GM12878 (cell line): ENCODE data around the gene ADARB1. TPM values are rescaled to one million over a fixed set of nuclear protein-coding genes. Genes with fewer than 3 reads are reported as not detected.

Source experiments
- ATAC-seq: fragments of 200-7000 bp; cut with Tn5 transposase; 3 replicates; pipeline ENCODE4 v1.9.1; 2020; ENCODE audit warnings: mild to moderate bottlenecking, moderate library complexity
- BruUV-seq: library from RNA; stranded (reverse); fragments of 400-500 nt; replicated peaks from 2 replicates; lab custom pipeline; 2021; lab: Mats Ljungman, UMichigan
- CTCF ChIA-PET: fragments of 300-600 bp; sonication (Branson Sonifier 250); formaldehyde crosslinking; extraction: SDS; loops from one replicate; lab custom pipeline; 2021; ENCODE audit warnings: inconsistent platforms; lab: Yijun Ruan, JAX
- POLR2A ChIA-PET: fragments of 350-600 bp; formaldehyde crosslinking; extraction: SDS; loops from one replicate; lab custom pipeline; 2021; ENCODE audit warnings: inconsistent platforms; lab: Charles Lee
- RAD21 ChIA-PET: fragments of 300-600 bp; sonication (Branson Sonifier 250); formaldehyde crosslinking; loops from one replicate; lab custom pipeline; 2023; ENCODE audit warnings: antibody characterized with exemption; ENCODE audit not compliant: unreplicated experiment; lab: Charles Lee
- SMC1A ChIA-PET: fragments of 300-600 bp; sonication (Branson Sonifier 250); formaldehyde crosslinking; loops from one replicate; lab custom pipeline; 2023; ENCODE audit not compliant: unreplicated experiment, uncharacterized antibody; lab: Charles Lee
- DNase-seq: peaks from one replicate; pipeline ENCODE4 v3.0.0-alpha.2; 2011; ENCODE audit warnings: low read depth, low spot score
- FAIRE-seq: peaks from 3 replicates; lab custom pipeline; 2011; peaks lifted over from hg19 to GRCh38; lab: Jason Lieb, UNC
- H2AFZ ChIP-seq: 2 replicates; pipeline ENCODE4 v1.6.0; 2011; ENCODE audit warnings: low read depth, low read length, control low read depth; ENCODE audit not compliant: control insufficient read depth
- H3K27ac ChIP-seq: 2 replicates; pipeline ENCODE4 v1.5.1; 2011; ENCODE audit warnings: control low read depth; ENCODE audit not compliant: control insufficient read depth, insufficient read depth
- H3K27me3 ChIP-seq, 2 experiments: replicated peaks in 1 of 2; 2 replicates each; pipeline versions ENCODE4 v1.6.0 to v1.6.1; 2011; ENCODE audit warnings: low read length in 1 of 2; ENCODE audit not compliant: control insufficient read depth in 2 of 2, insufficient read depth in 2 of 2
- H3K36me3 ChIP-seq, 2 experiments: 2 replicates each; pipeline ENCODE4 v1.5.1; 2011; ENCODE audit warnings: low read length in 1 of 2; ENCODE audit not compliant: control insufficient read depth in 2 of 2, insufficient read depth in 2 of 2
- H3K4me1 ChIP-seq: 2 replicates; pipeline ENCODE4 v1.6.1; 2011; ENCODE audit warnings: mild to moderate bottlenecking, low read length, moderate library complexity, mixed read lengths; ENCODE audit not compliant: control insufficient read depth, insufficient read depth
- H3K4me2 ChIP-seq: 2 replicates; pipeline ENCODE4 v1.6.0; 2011; ENCODE audit warnings: control low read depth; ENCODE audit not compliant: control insufficient read depth, insufficient read depth
- H3K4me3 ChIP-seq: fragments of 200-600 bp; sonication (generic); 2 replicates; pipeline ENCODE4 v1.5.1; 2016
- H3K79me2 ChIP-seq: 2 replicates; pipeline ENCODE4 v1.6.0; 2011; ENCODE audit warnings: low read length; ENCODE audit not compliant: control insufficient read depth, insufficient read depth
- H3K9ac ChIP-seq: 2 replicates; pipeline ENCODE4 v1.8.0; 2011; ENCODE audit warnings: low read length, control low read depth, mixed read lengths; ENCODE audit not compliant: control insufficient read depth, insufficient read depth
- H3K9me3 ChIP-seq: replicated peaks from 3 replicates; pipeline ENCODE4 v1.5.1; 2011; ENCODE audit warnings: mild to moderate bottlenecking, low read length; ENCODE audit not compliant: control insufficient read depth, insufficient read depth
- H4K20me1 ChIP-seq: 2 replicates; pipeline ENCODE4 v1.6.0; 2011; ENCODE audit not compliant: control insufficient read depth, insufficient read depth
- CBX5 ChIP-seq: sonication (generic); IDR thresholded peaks from 2 replicates; pipeline ENCODE4 v1.6.1; 2016; ENCODE audit warnings: low read depth, moderate library complexity, mild to moderate bottlenecking, inconsistent platforms
- GABPA ChIP-seq: IDR thresholded peaks from 2 replicates; pipeline ENCODE4 v1.6.1; 2014; ENCODE audit warnings: antibody characterized with exemption, low read depth, mild to moderate bottlenecking, inconsistent platforms
- GATAD2B ChIP-seq: fragments of 450-650 bp; conservative IDR thresholded peaks from 2 replicates; pipeline ENCODE4 v1.6.1; 2017; ENCODE audit warnings: low read depth, mild to moderate bottlenecking, moderate library complexity
- HCFC1 ChIP-seq: fragments of 150-350 bp; IDR thresholded peaks from 2 replicates; pipeline ENCODE4 v1.6.1; 2014; ENCODE audit warnings: low read length
- RFX5 ChIP-seq: IDR thresholded peaks from 2 replicates; pipeline ENCODE4 v1.6.1; 2011; ENCODE audit warnings: low read depth, low read length, improper control_type of control experiment
- SP1 ChIP-seq: IDR thresholded peaks from one replicate; pipeline ENCODE4 v1.6.1; 2011; ENCODE audit warnings: low read depth, low read length
- STAT1 ChIP-seq: fragments of 450-650 bp; conservative IDR thresholded peaks from 2 replicates; pipeline ENCODE4 v1.6.1; 2014; ENCODE audit warnings: antibody characterized with exemption, mild to moderate bottlenecking
- ZNF274 ChIP-seq: IDR thresholded peaks from one replicate; pipeline ENCODE4 v1.8.0; 2011; ENCODE audit not compliant: insufficient read length, insufficient read depth
- WGBS: methylation state at CpG from one replicate; pipeline ENCODE4 v1.1.6; 2016; ENCODE audit warnings: low lambda C conversion rate; ENCODE audit not compliant: insufficient replicate concordance, insufficient coverage; ENCODE audit errors: missing lambda C conversion rate; 5-methylcytosine and 5-hydroxymethylcytosine counted together
- in situ Hi-C: fragments of 300-500 bp; cut with MboI; formaldehyde crosslinking; loops from 9 replicates; pipeline ENCODE4 v1.14.3; 2018; ENCODE audit warnings: mixed read lengths
- intact Hi-C: fragments of 100-400 bp; cut with micrococcal nuclease; formaldehyde crosslinking; loops from one replicate; pipeline ENCODE4 v1.14.2; 2022; ENCODE audit not compliant: unreplicated experiment
- polyA plus RNA-seq, 11 experiments: library from polyadenylated mRNA; depleted of rRNA in 4 of 11; unstranded in 6 of 11; stranded (reverse) in 5 of 11; fragments of >200 nt; fragmentation: Nextera tagmentation in 4 of 11; fragmentation: Illumina TruSeq in 1 of 11; extraction: Ambion mirVana in 4 of 11; extraction: Trizol in 1 of 11; gene quantifications; 1 replicate in 1 of 11; 2 replicates in 10 of 11; pipeline versions ENCODE4 v1.2.1 to v1.2.3, GENCODE V29; 2011 to 2016; ENCODE audit warnings: inconsistent platforms in 2 of 11, missing spikeins in 2 of 11, low read depth in 1 of 11
- total RNA-seq, 4 experiments: library from RNA; depleted of rRNA in 3 of 4; stranded (reverse); fragments of >200 nt in 3 of 4; fragmentation: Illumina TruSeq in 1 of 4; extraction: Trizol in 1 of 4; gene quantifications; 2 replicates each; pipeline versions ENCODE4 v1.2.1 to v1.2.3, GENCODE V29; 2013 to 2021
- TF ChIP-seq, protein P1 (sequence below): fragments of 450-650 bp; IDR thresholded peaks from 2 replicates; pipeline ENCODE4 v1.6.1; 2017; ENCODE audit warnings: borderline replicate concordance
- TF ChIP-seq, protein P2 (sequence below): fragments of 450-650 bp; formaldehyde crosslinking; IDR thresholded peaks from 2 replicates; pipeline ENCODE4 v1.4.0; 2020; ENCODE audit warnings: mild to moderate bottlenecking, moderate library complexity
- TF ChIP-seq, protein P3 (sequence below): fragments of 450-650 bp; IDR thresholded peaks from 2 replicates; pipeline ENCODE4 v1.6.1; 2017; ENCODE audit warnings: mild to moderate bottlenecking, moderate library complexity
- TF ChIP-seq, protein P4 (sequence below), 3 experiments: IDR thresholded peaks in 2 of 3; conservative IDR thresholded peaks in 1 of 3; 2 replicates each; pipeline ENCODE4 v1.5.1; 2011; ENCODE audit warnings: low read depth in 3 of 3, low read length in 3 of 3, mild to moderate bottlenecking in 3 of 3, control low read depth in 2 of 3, moderate library complexity in 2 of 3, inconsistent platforms in 1 of 3, mixed read lengths in 1 of 3; ENCODE audit not compliant: control insufficient read depth in 2 of 3, insufficient read depth in 1 of 3; ENCODE audit errors: extremely low read depth in 1 of 3

ADARB1 gene
- total and polyA plus RNA-seq, 10 of the 15 experiments (the other 5 are each of a cell fraction or from before 2014, with no cell fraction given) = 5.7 to 61.7 (median 25.3) TPM

DNA sequence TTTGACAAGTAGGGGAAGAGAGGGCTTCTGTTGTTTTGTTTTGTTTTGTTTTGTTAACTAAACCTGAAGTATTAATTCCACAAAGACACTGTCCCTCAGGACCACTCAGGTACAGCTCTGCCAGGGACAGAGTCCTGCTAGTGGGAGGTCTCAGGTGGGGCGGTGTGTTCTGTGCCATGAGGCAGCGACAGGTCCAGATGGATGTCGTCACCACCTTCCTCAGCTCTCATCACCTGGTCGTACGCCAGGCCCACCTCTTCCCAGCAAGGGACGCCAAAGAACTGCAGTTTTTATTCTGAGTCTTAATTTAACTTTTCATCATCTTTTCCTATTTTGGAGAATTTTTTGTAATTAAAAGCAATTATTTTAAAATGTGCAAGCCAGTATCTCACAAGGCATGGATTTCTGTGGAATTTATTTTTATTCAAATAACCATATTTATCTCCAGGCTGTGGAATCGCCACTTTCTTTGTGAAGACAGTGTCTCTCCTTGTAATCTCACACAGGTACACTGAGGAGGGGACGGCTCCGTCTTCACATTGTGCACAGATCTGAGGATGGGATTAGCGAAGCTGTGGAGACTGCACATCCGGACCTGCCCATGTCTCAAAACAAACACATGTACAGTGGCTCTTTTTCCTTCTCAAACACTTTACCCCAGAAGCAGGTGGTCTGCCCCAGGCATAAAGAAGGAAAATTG, 150.8 kb downstream of the ADARB1 start:
- BruUV-seq = no TSS peak
- TF ChIP-seq, protein P1, sequence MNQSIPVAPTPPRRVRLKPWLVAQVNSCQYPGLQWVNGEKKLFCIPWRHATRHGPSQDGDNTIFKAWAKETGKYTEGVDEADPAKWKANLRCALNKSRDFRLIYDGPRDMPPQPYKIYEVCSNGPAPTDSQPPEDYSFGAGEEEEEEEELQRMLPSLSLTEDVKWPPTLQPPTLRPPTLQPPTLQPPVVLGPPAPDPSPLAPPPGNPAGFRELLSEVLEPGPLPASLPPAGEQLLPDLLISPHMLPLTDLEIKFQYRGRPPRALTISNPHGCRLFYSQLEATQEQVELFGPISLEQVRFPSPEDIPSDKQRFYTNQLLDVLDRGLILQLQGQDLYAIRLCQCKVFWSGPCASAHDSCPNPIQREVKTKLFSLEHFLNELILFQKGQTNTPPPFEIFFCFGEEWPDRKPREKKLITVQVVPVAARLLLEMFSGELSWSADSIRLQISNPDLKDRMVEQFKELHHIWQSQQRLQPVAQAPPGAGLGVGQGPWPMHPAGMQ = no peak
- TF ChIP-seq, protein P2, sequence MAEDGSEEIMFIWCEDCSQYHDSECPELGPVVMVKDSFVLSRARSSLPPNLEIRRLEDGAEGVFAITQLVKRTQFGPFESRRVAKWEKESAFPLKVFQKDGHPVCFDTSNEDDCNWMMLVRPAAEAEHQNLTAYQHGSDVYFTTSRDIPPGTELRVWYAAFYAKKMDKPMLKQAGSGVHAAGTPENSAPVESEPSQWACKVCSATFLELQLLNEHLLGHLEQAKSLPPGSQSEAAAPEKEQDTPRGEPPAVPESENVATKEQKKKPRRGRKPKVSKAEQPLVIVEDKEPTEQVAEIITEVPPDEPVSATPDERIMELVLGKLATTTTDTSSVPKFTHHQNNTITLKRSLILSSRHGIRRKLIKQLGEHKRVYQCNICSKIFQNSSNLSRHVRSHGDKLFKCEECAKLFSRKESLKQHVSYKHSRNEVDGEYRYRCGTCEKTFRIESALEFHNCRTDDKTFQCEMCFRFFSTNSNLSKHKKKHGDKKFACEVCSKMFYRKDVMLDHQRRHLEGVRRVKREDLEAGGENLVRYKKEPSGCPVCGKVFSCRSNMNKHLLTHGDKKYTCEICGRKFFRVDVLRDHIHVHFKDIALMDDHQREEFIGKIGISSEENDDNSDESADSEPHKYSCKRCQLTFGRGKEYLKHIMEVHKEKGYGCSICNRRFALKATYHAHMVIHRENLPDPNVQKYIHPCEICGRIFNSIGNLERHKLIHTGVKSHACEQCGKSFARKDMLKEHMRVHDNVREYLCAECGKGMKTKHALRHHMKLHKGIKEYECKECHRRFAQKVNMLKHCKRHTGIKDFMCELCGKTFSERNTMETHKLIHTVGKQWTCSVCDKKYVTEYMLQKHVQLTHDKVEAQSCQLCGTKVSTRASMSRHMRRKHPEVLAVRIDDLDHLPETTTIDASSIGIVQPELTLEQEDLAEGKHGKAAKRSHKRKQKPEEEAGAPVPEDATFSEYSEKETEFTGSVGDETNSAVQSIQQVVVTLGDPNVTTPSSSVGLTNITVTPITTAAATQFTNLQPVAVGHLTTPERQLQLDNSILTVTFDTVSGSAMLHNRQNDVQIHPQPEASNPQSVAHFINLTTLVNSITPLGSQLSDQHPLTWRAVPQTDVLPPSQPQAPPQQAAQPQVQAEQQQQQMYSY (CRISPR knock-in tag) = no peak
- TF ChIP-seq, protein P3, sequence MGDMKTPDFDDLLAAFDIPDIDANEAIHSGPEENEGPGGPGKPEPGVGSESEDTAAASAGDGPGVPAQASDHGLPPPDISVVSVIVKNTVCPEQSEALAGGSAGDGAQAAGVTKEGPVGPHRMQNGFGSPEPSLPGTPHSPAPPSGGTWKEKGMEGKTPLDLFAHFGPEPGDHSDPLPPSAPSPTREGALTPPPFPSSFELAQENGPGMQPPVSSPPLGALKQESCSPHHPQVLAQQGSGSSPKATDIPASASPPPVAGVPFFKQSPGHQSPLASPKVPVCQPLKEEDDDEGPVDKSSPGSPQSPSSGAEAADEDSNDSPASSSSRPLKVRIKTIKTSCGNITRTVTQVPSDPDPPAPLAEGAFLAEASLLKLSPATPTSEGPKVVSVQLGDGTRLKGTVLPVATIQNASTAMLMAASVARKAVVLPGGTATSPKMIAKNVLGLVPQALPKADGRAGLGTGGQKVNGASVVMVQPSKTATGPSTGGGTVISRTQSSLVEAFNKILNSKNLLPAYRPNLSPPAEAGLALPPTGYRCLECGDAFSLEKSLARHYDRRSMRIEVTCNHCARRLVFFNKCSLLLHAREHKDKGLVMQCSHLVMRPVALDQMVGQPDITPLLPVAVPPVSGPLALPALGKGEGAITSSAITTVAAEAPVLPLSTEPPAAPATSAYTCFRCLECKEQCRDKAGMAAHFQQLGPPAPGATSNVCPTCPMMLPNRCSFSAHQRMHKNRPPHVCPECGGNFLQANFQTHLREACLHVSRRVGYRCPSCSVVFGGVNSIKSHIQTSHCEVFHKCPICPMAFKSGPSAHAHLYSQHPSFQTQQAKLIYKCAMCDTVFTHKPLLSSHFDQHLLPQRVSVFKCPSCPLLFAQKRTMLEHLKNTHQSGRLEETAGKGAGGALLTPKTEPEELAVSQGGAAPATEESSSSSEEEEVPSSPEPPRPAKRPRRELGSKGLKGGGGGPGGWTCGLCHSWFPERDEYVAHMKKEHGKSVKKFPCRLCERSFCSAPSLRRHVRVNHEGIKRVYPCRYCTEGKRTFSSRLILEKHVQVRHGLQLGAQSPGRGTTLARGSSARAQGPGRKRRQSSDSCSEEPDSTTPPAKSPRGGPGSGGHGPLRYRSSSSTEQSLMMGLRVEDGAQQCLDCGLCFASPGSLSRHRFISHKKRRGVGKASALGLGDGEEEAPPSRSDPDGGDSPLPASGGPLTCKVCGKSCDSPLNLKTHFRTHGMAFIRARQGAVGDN = no peak
- TF ChIP-seq STAT1 = no peak
- no peak for TF ChIP-seq CBX5
- TF ChIP-seq GABPA = no peak
- no peak for TF ChIP-seq HCFC1
- TF ChIP-seq, protein P4, sequence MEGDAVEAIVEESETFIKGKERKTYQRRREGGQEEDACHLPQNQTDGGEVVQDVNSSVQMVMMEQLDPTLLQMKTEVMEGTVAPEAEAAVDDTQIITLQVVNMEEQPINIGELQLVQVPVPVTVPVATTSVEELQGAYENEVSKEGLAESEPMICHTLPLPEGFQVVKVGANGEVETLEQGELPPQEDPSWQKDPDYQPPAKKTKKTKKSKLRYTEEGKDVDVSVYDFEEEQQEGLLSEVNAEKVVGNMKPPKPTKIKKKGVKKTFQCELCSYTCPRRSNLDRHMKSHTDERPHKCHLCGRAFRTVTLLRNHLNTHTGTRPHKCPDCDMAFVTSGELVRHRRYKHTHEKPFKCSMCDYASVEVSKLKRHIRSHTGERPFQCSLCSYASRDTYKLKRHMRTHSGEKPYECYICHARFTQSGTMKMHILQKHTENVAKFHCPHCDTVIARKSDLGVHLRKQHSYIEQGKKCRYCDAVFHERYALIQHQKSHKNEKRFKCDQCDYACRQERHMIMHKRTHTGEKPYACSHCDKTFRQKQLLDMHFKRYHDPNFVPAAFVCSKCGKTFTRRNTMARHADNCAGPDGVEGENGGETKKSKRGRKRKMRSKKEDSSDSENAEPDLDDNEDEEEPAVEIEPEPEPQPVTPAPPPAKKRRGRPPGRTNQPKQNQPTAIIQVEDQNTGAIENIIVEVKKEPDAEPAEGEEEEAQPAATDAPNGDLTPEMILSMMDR (IDR thresholded peaks at IDR 0.05 in 2 of 3, conservative IDR thresholded peaks at IDR 0.05 in 1 of 3; ENCODE audit: control insufficient read depth in 2 of 3, extremely low read depth in 1 of 3, insufficient read depth in 1 of 3, low read depth in 3 of 3, low read length in 3 of 3) = no peak
- TF ChIP-seq RFX5 = no peak
- no peak for TF ChIP-seq SP1
- no peak for TF ChIP-seq ZNF274
- no peak for TF ChIP-seq GATAD2B

More for the DNA sequence above, 150.8 kb downstream of the ADARB1 start:
- CTCF ChIA-PET = no interaction called here
- no peak for DNase-seq
- WGBS = 85% methylated on average over 11 of the region's 11 CpGs
- H3K79me2 ChIP-seq = no peaks in the 10 kb centered on the region
- in situ Hi-C loops (no loop called here), intact Hi-C loops (no loop called here)
- H3K4me2 ChIP-seq = no peak overlapping the region
- H3K27me3 ChIP-seq = no peaks in the 10 kb centered on the region
- no peaks in the 10 kb centered on the region for H3K4me1 ChIP-seq
- H3K9me3 ChIP-seq = no peaks in the 10 kb centered on the region; the same call in 2 of the 3 replicates
- no peak overlapping the region for H3K9ac ChIP-seq
- H3K4me3 ChIP-seq = no peak overlapping the region
- no peak for ATAC-seq
- RAD21 ChIA-PET = no interaction called here
- FAIRE-seq = no peak
- H3K36me3 ChIP-seq = no peaks in the 10 kb centered on the region
- POLR2A ChIA-PET = no interaction called here
- H3K27ac ChIP-seq = no peak overlapping the region
- SMC1A ChIA-PET = no interaction called here
- H2AFZ ChIP-seq = no peak overlapping the region
- H4K20me1 ChIP-seq = 0 out of 2 replicates have a peak, but pooled peaks cover 3% of the 10 kb centered on the region
